Naive B cell (primary cell): ENCODE results near the gene MYCN. TPM values are rescaled to one million over a fixed set of nuclear protein-coding genes. Genes with fewer than 3 reads are reported as not detected.
A peak's percentile ranks its signal among the peaks of the same experiment; 100 is the strongest.

ENCODE experiments used
- ATAC-seq, 2 donors: fragments of 150-1000 bp; cut with Tn5 transposase; 2 replicates each; pipeline ENCODE4 v1.10.0; 2021; ENCODE audit warnings: low read depth in 2 of 2, mild to moderate bottlenecking in 2 of 2, moderate library complexity in 2 of 2
- DNase-seq: peaks from one replicate; pipeline ENCODE4 v3.0.0; 2022
- H3K27ac Mint-ChIP-seq, 6 donors: one replicate each; pipeline ENCODE4 v1.8.0; 2020 to 2022; ENCODE audit warnings: mild to moderate bottlenecking in 6 of 6, mixed read lengths in 6 of 6, moderate library complexity in 5 of 6, inconsistent platforms in 2 of 6
- H3K27me3 Mint-ChIP-seq, 3 donors: one replicate each; pipeline ENCODE4 v1.8.0; 2021 to 2022; ENCODE audit warnings: mixed read lengths in 3 of 3, mild to moderate bottlenecking in 1 of 3
- H3K36me3 Mint-ChIP-seq, 2 donors: one replicate each; pipeline ENCODE4 v1.8.0; 2020 to 2022; ENCODE audit warnings: mixed read lengths in 2 of 2, inconsistent platforms in 1 of 2, mild to moderate bottlenecking in 1 of 2
- H3K4me1 Mint-ChIP-seq, 3 donors: one replicate each; pipeline ENCODE4 v1.8.0; 2020 to 2022; ENCODE audit warnings: mixed read lengths in 3 of 3, inconsistent platforms in 1 of 3, mild to moderate bottlenecking in 1 of 3, moderate library complexity in 1 of 3
- H3K4me3 Mint-ChIP-seq, 8 donors: one replicate each; pipeline ENCODE4 v1.8.0; 2020 to 2022; ENCODE audit warnings: mild to moderate bottlenecking in 8 of 8, mixed read lengths in 8 of 8, moderate library complexity in 8 of 8, inconsistent platforms in 2 of 8
- H3K9me3 Mint-ChIP-seq, 7 donors: one replicate each; pipeline ENCODE4 v1.8.0; 2020 to 2022; ENCODE audit warnings: mixed read lengths in 7 of 7, mild to moderate bottlenecking in 5 of 7, inconsistent platforms in 2 of 7, moderate library complexity in 1 of 7
- polyA plus RNA-seq, 6 donors: library from polyadenylated mRNA; unstranded; fragments of 300-500 nt; fragmentation: Illumina TruSeq; gene quantifications; one replicate each; pipeline ENCODE4 v1.2.3, GENCODE V29; 2021; ENCODE audit warnings: low read depth in 6 of 6

Gene MYCN
- polyA plus RNA-seq, 6 donors from 2014 or later = not detected

DNA sequence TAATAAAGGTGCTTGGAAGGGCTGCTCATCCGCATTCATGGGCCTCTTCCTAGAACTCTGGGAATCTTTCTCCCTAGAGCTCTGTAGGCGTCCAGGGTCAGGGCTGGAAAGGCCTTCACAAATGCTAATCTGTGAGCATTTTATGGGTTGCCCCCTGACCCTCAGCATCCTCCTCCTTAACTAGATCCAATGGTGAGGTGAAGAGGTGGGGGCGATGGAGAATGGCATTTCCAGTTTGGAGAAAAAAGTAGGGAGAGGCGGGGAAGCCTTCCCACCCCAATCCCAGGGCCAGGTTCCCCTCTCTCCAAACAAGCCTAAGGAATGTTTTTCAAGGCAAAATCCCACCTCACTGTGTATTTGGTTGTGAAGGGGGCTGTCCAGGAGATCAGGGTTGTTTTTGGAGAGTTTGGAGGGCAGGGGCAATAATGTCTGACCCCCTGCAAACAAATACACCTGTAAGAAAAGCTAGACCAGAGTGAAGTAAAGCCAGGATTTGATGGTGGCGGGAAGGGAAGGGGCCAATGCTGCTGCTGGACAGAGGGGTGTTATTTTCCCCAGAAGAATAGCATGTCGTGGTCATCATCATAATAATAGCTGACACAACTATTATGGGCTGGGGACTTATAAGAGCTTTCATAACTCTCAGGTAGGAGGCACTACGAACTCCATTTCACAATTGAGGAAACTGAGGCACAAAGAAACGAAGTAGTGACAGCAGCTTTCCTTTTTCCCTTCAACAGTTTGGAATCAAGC, 1.4 kb upstream of the MYCN start:
- H3K27ac Mint-ChIP-seq = no peak overlapping the region
- no peaks in the 10 kb centered on the region for H3K36me3 Mint-ChIP-seq
- peak overlapping the region in 6 of 8 donors; percentile 10 to 85 (median 58) for H3K4me3 Mint-ChIP-seq
- ATAC-seq (no peak), DNase-seq (no peak)
- peaks cover 4 to 34% (median 25%) of the 10 kb centered on the region in 3 donors for H3K4me1 Mint-ChIP-seq
- H3K27me3 Mint-ChIP-seq = peaks cover 50 to 60% (median 53%) of the 10 kb centered on the region in 3 donors
- H3K9me3 Mint-ChIP-seq = no peaks in the 10 kb centered on the region

DNA sequence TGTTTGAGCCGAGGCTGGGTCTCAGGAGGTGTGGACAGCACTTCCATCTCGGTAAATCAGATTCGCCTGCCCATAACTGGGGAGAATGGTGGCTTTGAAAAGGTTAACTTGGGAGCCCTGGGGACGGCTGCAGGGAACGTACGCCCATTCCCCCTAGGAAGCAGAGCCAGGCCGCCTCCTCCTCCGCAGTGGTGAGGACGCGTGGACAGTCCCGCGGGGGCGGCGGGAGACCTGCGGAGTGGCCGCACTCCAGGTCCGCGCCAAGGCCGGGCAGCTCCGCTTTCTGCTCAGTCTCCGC, 845 bp upstream of the MYCN start:
- H3K27ac Mint-ChIP-seq = no peak overlapping the region
- no peaks in the 10 kb centered on the region for H3K36me3 Mint-ChIP-seq
- no peaks in the 10 kb centered on the region for H3K9me3 Mint-ChIP-seq
- H3K4me1 Mint-ChIP-seq = peaks cover 4 to 34% (median 25%) of the 10 kb centered on the region in 3 donors
- H3K27me3 Mint-ChIP-seq = peaks cover 55 to 65% (median 58%) of the 10 kb centered on the region in 3 donors
- DNase-seq (no peak), ATAC-seq (no peak)
- H3K4me3 Mint-ChIP-seq = peak overlapping the region in 5 of 8 donors; percentile 59 to 85 (median 72)

DNA sequence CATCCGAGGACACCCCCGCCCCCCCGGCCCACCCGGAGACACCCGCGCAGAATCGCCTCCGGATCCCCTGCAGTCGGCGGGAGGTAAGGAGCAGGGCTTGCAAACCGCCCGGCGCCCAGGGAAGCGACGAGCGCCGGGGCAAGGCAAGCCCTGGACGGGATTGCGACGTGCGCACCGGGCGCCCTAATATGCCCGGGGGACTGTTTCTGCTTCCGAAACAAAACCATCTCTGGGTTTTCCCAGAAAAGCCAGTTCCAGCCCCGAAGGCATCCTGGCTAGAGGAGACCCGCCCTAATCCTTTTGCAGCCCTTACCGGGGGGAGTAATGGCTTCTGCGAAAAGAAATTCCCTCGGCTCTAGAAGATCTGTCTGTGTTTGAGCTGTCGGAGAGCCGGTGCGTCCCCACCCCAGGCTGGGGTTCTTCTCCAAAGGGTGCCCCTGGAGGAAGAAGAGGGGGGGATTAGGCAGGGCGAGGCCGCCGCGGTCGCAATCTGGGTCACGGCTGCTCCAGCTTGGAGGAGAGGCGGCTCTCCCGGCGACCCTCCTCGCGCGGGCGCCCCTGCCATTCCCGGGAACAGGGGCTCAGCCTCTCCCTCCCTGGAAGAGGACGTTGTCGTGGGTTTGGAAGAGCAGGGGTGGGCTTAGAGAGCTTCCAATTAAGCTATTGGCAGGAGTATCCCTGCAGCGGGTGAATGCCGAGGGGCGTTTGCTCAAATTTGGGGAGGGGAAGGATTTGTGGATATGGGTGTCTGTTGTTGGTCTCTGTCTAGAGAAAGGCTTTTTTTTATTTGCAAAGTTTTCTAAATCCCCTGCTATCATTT, 521 bp downstream of the MYCN start:
- no peak overlapping the region for H3K27ac Mint-ChIP-seq
- DNase-seq (no peak), ATAC-seq (no peak)
- peaks cover 0 to 5% of the 10 kb centered on the region in 2 donors for H3K36me3 Mint-ChIP-seq
- H3K4me1 Mint-ChIP-seq = peaks cover 4 to 34% (median 25%) of the 10 kb centered on the region in 3 donors
- H3K4me3 Mint-ChIP-seq = peak overlapping the region in 7 of 8 donors; percentile 43 to 74 (median 65)
- H3K9me3 Mint-ChIP-seq = peaks cover 0 to 4% (median 0%) of the 10 kb centered on the region in 7 donors
- H3K27me3 Mint-ChIP-seq = peaks cover 60 to 73% (median 72%) of the 10 kb centered on the region in 3 donors

DNA sequence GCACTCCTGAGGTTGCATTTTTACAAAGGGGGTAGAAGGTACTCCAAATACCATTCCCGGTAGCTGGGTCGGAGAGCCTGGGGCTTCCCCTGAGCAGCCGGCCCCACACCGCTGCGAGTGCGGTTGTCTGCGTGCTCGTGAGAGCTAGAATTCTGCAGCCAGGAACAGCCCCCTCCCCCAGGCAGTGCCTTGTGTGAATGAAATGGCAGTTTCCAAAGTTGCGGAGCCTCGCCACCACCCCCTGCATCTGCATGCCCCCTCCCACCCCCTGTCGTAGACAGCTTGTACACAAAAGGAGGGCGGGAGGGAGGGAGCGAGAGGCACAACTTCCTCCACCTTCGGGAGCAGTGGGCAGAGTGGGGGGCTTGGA, 1.1 kb downstream of the MYCN start:
- no peak for DNase-seq
- no peak overlapping the region for H3K27ac Mint-ChIP-seq
- H3K36me3 Mint-ChIP-seq = peaks cover 0 to 5% of the 10 kb centered on the region in 2 donors
- H3K27me3 Mint-ChIP-seq = peaks cover 64 to 71% (median 71%) of the 10 kb centered on the region in 3 donors
- peak overlapping the region in 4 of 8 donors; percentile 32 to 71 (median 68) for H3K4me3 Mint-ChIP-seq
- no peak for ATAC-seq
- H3K9me3 Mint-ChIP-seq = peaks cover 0 to 4% (median 0%) of the 10 kb centered on the region in 7 donors
- H3K4me1 Mint-ChIP-seq = peaks cover 4 to 34% (median 25%) of the 10 kb centered on the region in 3 donors

DNA sequence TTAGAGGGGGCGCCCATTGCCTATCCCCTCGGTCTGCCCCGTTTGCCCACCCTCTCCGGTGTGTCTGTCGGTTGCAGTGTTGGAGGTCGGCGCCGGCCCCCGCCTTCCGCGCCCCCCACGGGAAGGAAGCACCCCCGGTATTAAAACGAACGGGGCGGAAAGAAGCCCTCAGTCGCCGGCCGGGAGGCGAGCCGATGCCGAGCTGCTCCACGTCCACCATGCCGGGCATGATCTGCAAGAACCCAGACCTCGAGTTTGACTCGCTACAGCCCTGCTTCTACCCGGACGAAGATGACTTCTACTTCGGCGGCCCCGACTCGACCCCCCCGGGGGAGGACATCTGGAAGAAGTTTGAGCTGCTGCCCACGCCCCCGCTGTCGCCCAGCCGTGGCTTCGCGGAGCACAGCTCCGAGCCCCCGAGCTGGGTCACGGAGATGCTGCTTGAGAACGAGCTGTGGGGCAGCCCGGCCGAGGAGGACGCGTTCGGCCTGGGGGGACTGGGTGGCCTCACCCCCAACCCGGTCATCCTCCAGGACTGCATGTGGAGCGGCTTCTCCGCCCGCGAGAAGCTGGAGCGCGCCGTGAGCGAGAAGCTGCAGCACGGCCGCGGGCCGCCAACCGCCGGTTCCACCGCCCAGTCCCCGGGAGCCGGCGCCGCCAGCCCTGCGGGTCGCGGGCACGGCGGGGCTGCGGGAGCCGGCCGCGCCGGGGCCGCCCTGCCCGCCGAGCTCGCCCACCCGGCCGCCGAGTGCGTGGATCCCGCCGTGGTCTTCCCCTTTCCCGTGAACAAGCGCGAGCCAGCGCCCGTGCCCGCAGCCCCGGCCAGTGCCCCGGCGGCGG, 1.7 kb downstream of the MYCN start:
- Mint-ChIP-seq H3K9me3 (peaks cover 0 to 4% (median 0%) of the 10 kb centered on the region in 7 donors), H3K4me3 (peak overlapping the region in 5 of 8 donors; percentile 25 to 84 (median 49)), H3K4me1 (peaks cover 4 to 34% (median 25%) of the 10 kb centered on the region in 3 donors), H3K27ac (no peak overlapping the region), H3K27me3 (peaks cover 63 to 66% (median 65%) of the 10 kb centered on the region in 3 donors), H3K36me3 (peaks cover 0 to 5% of the 10 kb centered on the region in 2 donors)
- ATAC-seq (no peak), DNase-seq (no peak)

DNA sequence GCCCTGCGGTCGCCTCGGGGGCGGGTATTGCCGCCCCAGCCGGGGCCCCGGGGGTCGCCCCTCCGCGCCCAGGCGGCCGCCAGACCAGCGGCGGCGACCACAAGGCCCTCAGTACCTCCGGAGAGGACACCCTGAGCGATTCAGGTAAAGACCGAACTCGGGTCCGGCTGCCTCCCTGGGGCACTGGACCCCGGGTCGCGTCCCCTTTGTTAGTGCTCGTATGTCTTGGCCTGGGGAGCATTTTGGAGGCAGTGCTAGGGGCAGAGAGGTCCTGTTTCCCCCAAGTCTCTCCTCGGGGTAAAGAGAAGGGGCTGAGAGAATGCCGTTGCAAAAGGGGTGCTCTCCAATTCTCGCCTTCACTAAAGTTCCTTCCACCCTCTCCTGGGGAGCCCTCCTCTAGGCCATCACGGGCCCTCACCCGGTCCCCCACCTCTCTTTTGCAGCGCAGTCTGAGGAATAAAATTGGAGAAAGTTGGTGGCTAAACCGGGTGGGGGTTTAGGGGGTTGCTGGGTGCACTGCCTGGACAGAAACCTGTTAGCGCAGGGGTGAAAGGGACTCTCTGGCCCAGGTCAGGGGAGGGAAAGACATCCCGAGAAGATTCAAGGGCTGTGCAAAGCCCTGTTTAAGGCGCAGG, 2.5 kb downstream of the MYCN start:
- Mint-ChIP-seq H3K27me3 (peaks cover 58 to 63% (median 62%) of the 10 kb centered on the region in 3 donors), H3K4me1 (peaks cover 4 to 34% (median 25%) of the 10 kb centered on the region in 3 donors), H3K9me3 (peaks cover 0 to 4% (median 0%) of the 10 kb centered on the region in 7 donors), H3K4me3 (peak overlapping the region in 6 of 8 donors; percentile 39 to 65 (median 50)), H3K36me3 (peaks cover 0 to 5% of the 10 kb centered on the region in 2 donors), H3K27ac (peak overlapping the region in 1 of 6 donors; percentile 37)
- DNase-seq (no peak), ATAC-seq (no peak)

DNA sequence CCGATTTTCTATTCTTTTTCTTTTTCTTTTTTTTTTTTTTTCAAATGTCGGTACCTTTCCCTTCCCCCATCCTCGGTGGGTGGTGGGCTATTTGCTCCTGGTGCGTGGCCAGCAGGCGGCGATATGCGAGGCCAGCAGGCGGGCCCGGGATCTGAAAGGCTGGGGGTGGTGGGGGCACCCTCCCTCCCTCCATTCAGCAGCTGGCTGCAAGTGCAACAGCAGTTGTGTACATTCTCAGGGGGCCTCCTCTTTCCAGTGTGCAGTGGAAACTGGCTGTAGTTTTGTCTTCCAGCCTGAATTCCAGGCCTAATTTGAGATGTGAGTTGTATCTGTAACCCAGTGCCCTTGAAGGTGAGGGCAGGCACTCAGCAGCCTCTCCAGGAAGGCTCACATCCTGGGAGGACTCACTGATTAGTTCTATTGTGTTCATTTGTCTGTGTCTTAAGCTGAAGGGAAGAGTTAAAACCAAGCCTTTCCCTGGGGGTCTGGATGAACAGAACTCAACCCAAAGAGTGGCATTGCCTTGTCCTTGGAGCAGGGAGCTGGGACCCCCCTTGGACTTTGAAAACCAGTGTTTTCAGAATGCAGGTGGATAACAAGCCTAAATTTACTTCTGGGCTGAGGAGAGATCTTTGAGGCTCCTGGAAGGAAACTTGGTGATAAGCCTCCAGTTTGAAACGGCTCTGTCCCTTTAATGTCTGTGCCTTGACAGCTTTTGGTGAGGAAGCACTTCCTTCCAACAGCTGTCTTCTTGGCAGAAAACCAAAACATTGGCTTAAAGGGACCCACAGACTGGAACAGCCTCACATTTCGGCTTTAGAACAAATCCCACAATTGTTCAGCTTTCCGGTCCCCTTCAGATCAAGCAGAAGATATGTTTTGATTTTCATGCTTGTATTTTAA, 3.3 kb downstream of the MYCN start:
- Mint-ChIP-seq H3K4me1 (peaks cover 4 to 34% (median 25%) of the 10 kb centered on the region in 3 donors), H3K27ac (peak overlapping the region in 2 of 6 donors; percentile 37 to 83), H3K9me3 (peaks cover 0 to 4% (median 0%) of the 10 kb centered on the region in 7 donors), H3K4me3 (peak overlapping the region in 6 of 8 donors; percentile 21 to 69 (median 40)), H3K27me3 (peaks cover 54 to 61% (median 60%) of the 10 kb centered on the region in 3 donors), H3K36me3 (peaks cover 0 to 5% of the 10 kb centered on the region in 2 donors)
- ATAC-seq (no peak), DNase-seq (no peak)

DNA sequence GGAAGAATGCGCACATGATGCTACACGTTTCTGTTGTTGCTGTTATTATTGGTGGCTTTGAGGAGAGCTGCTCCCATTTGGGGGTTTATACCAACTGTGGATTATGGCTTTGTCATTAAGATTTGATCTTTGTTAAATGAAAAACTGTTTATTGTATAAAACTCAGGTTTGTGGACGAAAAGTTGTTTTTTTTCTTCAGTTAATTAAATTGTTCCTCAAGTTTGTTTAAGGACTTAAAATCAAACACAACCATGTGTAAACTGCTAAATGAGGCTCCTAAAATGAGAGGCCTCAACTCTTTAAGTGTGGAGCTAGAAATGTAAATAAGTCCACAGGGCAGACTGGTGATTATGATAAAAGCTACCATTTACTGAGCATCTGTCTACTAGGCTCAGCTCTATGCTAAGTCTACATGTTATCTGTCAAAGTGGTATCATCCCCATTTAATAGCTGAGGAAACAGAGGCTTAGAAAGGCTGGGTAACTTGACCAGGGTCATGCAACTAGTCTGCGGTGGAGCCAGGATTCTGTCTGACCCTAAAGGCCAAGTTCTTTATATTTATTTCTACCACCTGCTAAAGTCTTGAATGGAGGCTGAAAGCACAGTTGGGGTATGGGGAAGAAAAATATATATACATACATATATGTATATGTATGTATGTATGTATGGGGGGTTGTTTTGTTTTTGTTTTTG, 4.1 kb downstream of the MYCN start:
- H3K9me3 Mint-ChIP-seq = peaks cover 0 to 4% (median 0%) of the 10 kb centered on the region in 7 donors

DNA sequence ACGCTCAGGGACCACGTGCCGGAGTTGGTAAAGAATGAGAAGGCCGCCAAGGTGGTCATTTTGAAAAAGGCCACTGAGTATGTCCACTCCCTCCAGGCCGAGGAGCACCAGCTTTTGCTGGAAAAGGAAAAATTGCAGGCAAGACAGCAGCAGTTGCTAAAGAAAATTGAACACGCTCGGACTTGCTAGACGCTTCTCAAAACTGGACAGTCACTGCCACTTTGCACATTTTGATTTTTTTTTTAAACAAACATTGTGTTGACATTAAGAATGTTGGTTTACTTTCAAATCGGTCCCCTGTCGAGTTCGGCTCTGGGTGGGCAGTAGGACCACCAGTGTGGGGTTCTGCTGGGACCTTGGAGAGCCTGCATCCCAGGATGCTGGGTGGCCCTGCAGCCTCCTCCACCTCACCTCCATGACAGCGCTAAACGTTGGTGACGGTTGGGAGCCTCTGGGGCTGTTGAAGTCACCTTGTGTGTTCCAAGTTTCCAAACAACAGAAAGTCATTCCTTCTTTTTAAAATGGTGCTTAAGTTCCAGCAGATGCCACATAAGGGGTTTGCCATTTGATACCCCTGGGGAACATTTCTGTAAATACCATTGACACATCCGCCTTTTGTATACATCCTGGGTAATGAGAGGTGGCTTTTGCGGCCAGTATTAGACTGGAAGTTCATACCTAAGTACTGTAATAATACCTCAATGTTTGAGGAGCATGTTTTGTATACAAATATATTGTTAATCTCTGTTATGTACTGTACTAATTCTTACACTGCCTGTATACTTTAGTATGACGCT, 5.8 kb downstream of the MYCN start:
- Mint-ChIP-seq H3K4me1 (peaks cover 0 to 16% (median 12%) of the 10 kb centered on the region in 3 donors), H3K9me3 (peaks cover 0 to 4% (median 0%) of the 10 kb centered on the region in 7 donors), H3K36me3 (peaks cover 0 to 5% of the 10 kb centered on the region in 2 donors), H3K4me3 (no peak overlapping the region), H3K27ac (no peak overlapping the region), H3K27me3 (peaks cover 55 to 58% (median 57%) of the 10 kb centered on the region in 3 donors)
- no peak for DNase-seq
- no peak for ATAC-seq

More for the DNA sequence above, 4.1 kb downstream of the MYCN start:
- DNase-seq (no peak), ATAC-seq (no peak)
- Mint-ChIP-seq H3K27me3 (peaks cover 55 to 57% (median 56%) of the 10 kb centered on the region in 3 donors), H3K4me1 (peaks cover 4 to 28% (median 17%) of the 10 kb centered on the region in 3 donors), H3K36me3 (peaks cover 0 to 5% of the 10 kb centered on the region in 2 donors), H3K27ac (no peak overlapping the region), H3K4me3 (peak overlapping the region in 1 of 8 donors; percentile 51)

DNA sequence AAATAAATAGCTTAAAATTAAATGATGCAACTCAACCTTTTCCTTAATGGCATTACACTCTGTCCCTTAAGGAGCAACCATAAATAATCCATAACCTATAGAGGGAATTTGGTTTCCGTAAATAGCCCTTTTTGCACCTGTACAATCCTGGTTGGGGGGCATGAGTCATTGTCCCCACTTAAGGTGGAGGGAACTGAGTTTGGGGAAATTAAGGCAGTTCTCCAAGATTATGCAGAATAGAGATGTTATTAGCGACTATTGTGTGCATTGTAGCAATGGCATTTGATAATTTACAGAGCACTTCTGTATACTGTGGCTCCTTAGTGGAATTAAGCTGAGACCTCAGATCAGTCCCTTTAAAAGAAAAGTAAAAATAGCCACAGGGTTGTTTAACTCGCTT, 6.6 kb downstream of the MYCN start:
- Mint-ChIP-seq H3K27me3 (peaks cover 50 to 55% (median 53%) of the 10 kb centered on the region in 3 donors), H3K4me1 (peaks cover 0 to 12% (median 9%) of the 10 kb centered on the region in 3 donors), H3K4me3 (no peak overlapping the region), H3K36me3 (peaks cover 0 to 5% of the 10 kb centered on the region in 2 donors), H3K9me3 (peaks cover 0 to 4% (median 0%) of the 10 kb centered on the region in 7 donors), H3K27ac (no peak overlapping the region)
- no peak for ATAC-seq
- DNase-seq = no peak
